ENCODE measurements around the gene CDPF1.

- TF ChIP-seq CTCF (IDR thresholded peaks at IDR 0.05), result no peak
- TF ChIP-seq POLR2A (IDR thresholded peaks at IDR 0.05), result no peak
- TF ChIP-seq POLR2AphosphoS5 (IDR thresholded peaks at IDR 0.05), result no peak
Observed at GRCh38 chr22:46287873-46288751, 38.0 kb upstream of the CDPF1 start.
